K562 (cell line): ENCODE data around the gene EGFL6. TPM values are rescaled to one million over a fixed set of nuclear protein-coding genes. Genes with fewer than 3 reads are reported as not detected.

Source experiments
- ATAC-seq: fragments of 200-7000 bp; cut with Tn5 transposase; 3 replicates; pipeline ENCODE4 v1.9.1; 2020; ENCODE audit warnings: moderate library complexity
- BruUV-seq: library from RNA; stranded (reverse); fragments of 400-500 nt; replicated peaks from 2 replicates; lab custom pipeline; 2021; lab: Mats Ljungman, UMichigan
- CTCF ChIA-PET: fragments of 300-600 bp; formaldehyde crosslinking; extraction: SDS; loops from one replicate; lab custom pipeline; 2021; ENCODE audit warnings: low intra/inter-chr PET ratio; lab: Yijun Ruan, JAX
- POLR2A ChIA-PET: fragments of 300-600, 350-650 bp; sonication (Branson Sonifier 250); formaldehyde crosslinking; extraction: SDS; loops from one replicate; lab custom pipeline; 2021; ENCODE audit warnings: antibody characterized with exemption, inconsistent platforms; lab: Yijun Ruan, JAX
- DNase-seq, 4 experiments: peaks; one replicate each; pipeline versions ENCODE4 v3.0.0 to v3.0.0-alpha.2; 2011 to 2018; ENCODE audit warnings: low spot score in 3 of 4, mixed read lengths in 3 of 4; ENCODE audit errors: extremely low read depth in 1 of 4
- FAIRE-seq: peaks from 2 replicates; lab custom pipeline; 2011; peaks lifted over from hg19 to GRCh38; lab: Jason Lieb, UNC
- H2AFZ ChIP-seq: 2 replicates; pipeline ENCODE4 v1.6.0; 2011; ENCODE audit warnings: low read depth, low read length, control low read depth, inconsistent platforms
- H3K27ac ChIP-seq: fragments of 200-600 bp; 3 replicates; pipeline ENCODE4 v1.8.0; 2011; ENCODE audit warnings: low read depth, mild to moderate bottlenecking, control low read depth, inconsistent platforms, low read length, moderate library complexity, mixed read lengths; ENCODE audit errors: extremely low read depth
- H3K27me3 ChIP-seq, 2 experiments: fragments of 300-600 bp in 1 of 2; 2 replicates in 1 of 2; 3 replicates in 1 of 2; pipeline versions ENCODE4 v1.6.0 to v1.8.0; 2011; ENCODE audit warnings: inconsistent platforms in 2 of 2, low read length in 2 of 2, mild to moderate bottlenecking in 1 of 2, mixed read lengths in 1 of 2, moderate library complexity in 1 of 2; ENCODE audit not compliant: control insufficient read depth in 2 of 2, insufficient read depth in 2 of 2
- H3K36me3 ChIP-seq: fragments of 300-600 bp; 3 replicates; pipeline ENCODE4 v1.8.0; 2011; ENCODE audit warnings: mild to moderate bottlenecking, low read length, inconsistent platforms; ENCODE audit not compliant: control insufficient read depth, insufficient read depth
- H3K4me1 ChIP-seq, 2 experiments: fragments of 200-600 bp in 1 of 2; replicated peaks in 1 of 2; 2 replicates in 1 of 2; 3 replicates in 1 of 2; pipeline versions ENCODE4 v1.5.1 to v1.8.0; 2011; ENCODE audit warnings: inconsistent platforms in 2 of 2, low read length in 2 of 2, mild to moderate bottlenecking in 1 of 2, mixed read lengths in 1 of 2, moderate library complexity in 1 of 2; ENCODE audit not compliant: control insufficient read depth in 2 of 2, insufficient read depth in 2 of 2
- H3K4me2 ChIP-seq: 2 replicates; pipeline ENCODE4 v1.6.1; 2011; ENCODE audit warnings: low read length, control low read depth, inconsistent platforms, mixed read lengths; ENCODE audit not compliant: insufficient read depth
- H3K4me3 ChIP-seq: fragments of 200-600 bp; sonication (generic), shearing (Covaris generic); 2 replicates; pipeline ENCODE4 v1.5.1; 2016; ENCODE audit warnings: control low read depth, inconsistent platforms
- H3K79me2 ChIP-seq: fragments of 200-600 bp; 3 replicates; pipeline ENCODE4 v1.8.0; 2011; ENCODE audit warnings: low read length, inconsistent platforms; ENCODE audit not compliant: control insufficient read depth, insufficient read depth
- H3K9ac ChIP-seq, 2 experiments: 2 replicates each; pipeline versions ENCODE4 v1.6.0 to v1.6.1; 2011; ENCODE audit warnings: low read depth in 2 of 2, low read length in 2 of 2, control low read depth in 1 of 2, inconsistent platforms in 1 of 2, mild to moderate bottlenecking in 1 of 2, mixed read lengths in 1 of 2; ENCODE audit not compliant: insufficient read depth in 1 of 2
- H3K9me1 ChIP-seq: one replicate; pipeline ENCODE4 v1.6.0; 2011; ENCODE audit warnings: inconsistent platforms, mild to moderate bottlenecking, low read length, moderate library complexity; ENCODE audit not compliant: control insufficient read depth, insufficient read depth
- H3K9me3 ChIP-seq: replicated peaks from 2 replicates; pipeline ENCODE4 v1.5.1; 2011; ENCODE audit warnings: low read depth, low read length, inconsistent platforms; ENCODE audit not compliant: control insufficient read depth, insufficient read depth
- H4K20me1 ChIP-seq: replicated peaks from 2 replicates; pipeline ENCODE4 v1.6.1; 2011; ENCODE audit warnings: low read length, inconsistent platforms, mixed read lengths; ENCODE audit not compliant: control insufficient read depth, insufficient read depth
- CBFA2T3 ChIP-seq: fragments of 450-650 bp; IDR thresholded peaks from 2 replicates; pipeline ENCODE4 v1.6.1; 2017
- CUX1 ChIP-seq: fragments of 200-800 bp; sonication (Bioruptor generic); IDR thresholded peaks from 2 replicates; pipeline ENCODE4 v1.6.1; 2016; ENCODE audit warnings: missing genetic modification characterization, missing compliant biosample characterization
- L3MBTL2 ChIP-seq: fragments of 450-650 bp; IDR thresholded peaks from 2 replicates; pipeline ENCODE4 v1.6.1; 2016; ENCODE audit warnings: mild to moderate bottlenecking, moderate library complexity
- LARP7 ChIP-seq: fragments of 450-650 bp; IDR thresholded peaks from 2 replicates; pipeline ENCODE4 v1.6.1; 2016
- MIER1 ChIP-seq: fragments of 450-650 bp; IDR thresholded peaks from 2 replicates; pipeline ENCODE4 v1.6.1; 2016; ENCODE audit warnings: antibody characterized with exemption, mild to moderate bottlenecking, low read depth
- NFIX ChIP-seq: fragments of 250-450 bp; sonication (Bioruptor Pico); IDR thresholded peaks from 2 replicates; pipeline ENCODE4 v1.4.0; 2020; ENCODE audit warnings: low read depth, mild to moderate bottlenecking, moderate library complexity
- PURB ChIP-seq: sonication (generic); formaldehyde crosslinking; IDR thresholded peaks from 2 replicates; pipeline ENCODE4 v1.9.0; 2021; ENCODE audit warnings: low read depth, mild to moderate bottlenecking, missing genetic modification reagents
- SP1 ChIP-seq: sonication (generic); formaldehyde crosslinking; IDR thresholded peaks from 2 replicates; pipeline ENCODE4 v1.8.1; 2022; ENCODE audit warnings: mild to moderate bottlenecking, missing genetic modification reagents
- TOE1 ChIP-seq, 2 experiments: fragments of 450-650 bp in 1 of 2; sonication (generic) in 1 of 2; formaldehyde crosslinking in 1 of 2; IDR thresholded peaks; 2 replicates each; pipeline versions ENCODE4 v1.7.1 to v1.8.0; 2016 to 2022; ENCODE audit warnings: borderline replicate concordance in 2 of 2, mild to moderate bottlenecking in 2 of 2, antibody characterized with exemption in 1 of 2, inconsistent platforms in 1 of 2, low read depth in 1 of 2, missing genetic modification reagents in 1 of 2, moderate library complexity in 1 of 2
- ZNF12 ChIP-seq: sonication (generic); formaldehyde crosslinking; IDR thresholded peaks from 2 replicates; pipeline ENCODE4 v1.4.0; 2020; ENCODE audit warnings: mild to moderate bottlenecking, missing genetic modification reagents
- ZNF609 ChIP-seq: sonication (generic); formaldehyde crosslinking; IDR thresholded peaks from 2 replicates; pipeline ENCODE4 v1.8.1; 2023; ENCODE audit warnings: missing genetic modification reagents, mild to moderate bottlenecking, borderline replicate concordance
- WGBS: fragments of 100-300 bp; shearing (Covaris generic); methylation state at CpG from one replicate; pipeline ENCODE4 v1.1.6; 2016; ENCODE audit warnings: low coverage, mixed read lengths; ENCODE audit not compliant: insufficient coverage; ENCODE audit errors: missing lambda C conversion rate; 5-methylcytosine and 5-hydroxymethylcytosine counted together
- in situ Hi-C: fragments of 300-500 bp; cut with MboI; formaldehyde crosslinking; loops from 4 replicates; pipeline ENCODE4 v1.15.0; 2018; ENCODE audit warnings: inconsistent platforms, mixed read lengths
- intact Hi-C: fragments of 100-400 bp; cut with micrococcal nuclease; formaldehyde crosslinking; loops from 2 replicates; pipeline ENCODE4 v1.14.2; 2022
- polyA plus RNA-seq, 8 experiments: library from polyadenylated mRNA; depleted of rRNA in 4 of 8; stranded (reverse) in 5 of 8; unstranded in 3 of 8; fragments of >200 nt; fragmentation: Nextera tagmentation in 2 of 8; fragmentation: Illumina TruSeq in 1 of 8; extraction: Ambion mirVana in 2 of 8; extraction: Trizol in 1 of 8; gene quantifications; 2 replicates each; pipeline versions ENCODE4 v1.2.1 to v1.2.3, GENCODE V29; 2011 to 2014; ENCODE audit warnings: inconsistent platforms in 1 of 8, missing spikeins in 1 of 8
- total RNA-seq, 7 experiments: library from RNA; depleted of rRNA in 6 of 7; stranded (reverse); fragments of >200 nt in 6 of 7; fragmentation: Illumina TruSeq in 2 of 7; extraction: Trizol in 2 of 7; gene quantifications; 2 replicates each; pipeline versions ENCODE4 v1.2.1 to v1.2.3, GENCODE V29; 2011 to 2021; ENCODE audit warnings: low replicate concordance in 1 of 7

EGFL6 gene
- total and polyA plus RNA-seq, 9 of the 15 experiments (the other 6 are each of a cell fraction or from before 2014, with no cell fraction given) = 0.01 TPM; not detected in 8

GRCh38 chrX:13571136-13571535 lies 1.7 kb downstream of the EGFL6 start (continued):
- no peak for TF ChIP-seq TOE1 (IDR thresholded peaks at IDR 0.05; ENCODE audit: borderline replicate concordance)
- TF ChIP-seq TOE1 (CRISPR knock-in tag; IDR thresholded peaks at IDR 0.05; ENCODE audit: borderline replicate concordance, low read depth) = no peak
- TF ChIP-seq, all 486 proteins: peak for 0

GRCh38 chrX:13574600-13574999 lies 5.2 kb downstream of the EGFL6 start:
- intact Hi-C loops = loop anchor here (5.0 kb wide), 1 partner anchor 73 kb away; no protein-coding TSS in a partner anchor
- TF ChIP-seq LARP7 = no peak
- TF ChIP-seq PURB (CRISPR knock-in tag) = no peak
- TF ChIP-seq MIER1 = no peak
- no peak for TF ChIP-seq L3MBTL2
- no peak for TF ChIP-seq NFIX (CRISPR knock-in tag)
- TF ChIP-seq ZNF12 (CRISPR knock-in tag) = no peak
- TF ChIP-seq ZNF609 (CRISPR knock-in tag) = no peak
- no peak for TF ChIP-seq CUX1 (CRISPR knock-in tag)
- TF ChIP-seq CBFA2T3 = no peak
- TF ChIP-seq SP1 (CRISPR knock-in tag) = no peak

More at GRCh38 chrX:13574600-13574999, 5.2 kb downstream of the EGFL6 start:
- Histone ChIP-seq H3K9me1 (no peaks in the 10 kb centered on the region), H3K9me3 (no peaks in the 10 kb centered on the region), H3K4me1 (peaks cover 0 to 5% of the 10 kb centered on the region in 2 experiments; a peak in 2 of 5 replicates), H4K20me1 (no peaks in the 10 kb centered on the region), H3K4me2 (no peak overlapping the region), H2AFZ (no peak overlapping the region), H3K9ac (no peak overlapping the region), H3K4me3 (no peak overlapping the region), H3K27me3 (peaks cover 5 to 12% of the 10 kb centered on the region in 2 experiments), H3K36me3 (no peaks in the 10 kb centered on the region), H3K27ac (no peak overlapping the region), H3K79me2 (no peaks in the 10 kb centered on the region)
- in situ Hi-C loops = no loop called here
- CTCF ChIA-PET = no interaction called here
- 0% methylated on average over 1 of the region's 1 CpG for WGBS
- POLR2A ChIA-PET = no interaction called here
- no peak for DNase-seq
- FAIRE-seq = no peak
- BruUV-seq = no TSS peak
- ATAC-seq = no peak
